NCI-H748 (cell line): Measurements from ENCODE around the gene MLXIPL.
A peak's percentile ranks its signal among the peaks of the same experiment; 100 is the strongest.
"Not testable (repeated sequence)": the region's sequence is repeated elsewhere in the genome, so short reads cannot be mapped to it uniquely, and the experiment has no call there.

Experiments used
- DNase-seq: peaks from one replicate; lab custom pipeline; 2025; ENCODE audit not compliant: unreplicated experiment; lab: John Stamatoyannopoulos, UW

The MLXIPL gene, protein sequence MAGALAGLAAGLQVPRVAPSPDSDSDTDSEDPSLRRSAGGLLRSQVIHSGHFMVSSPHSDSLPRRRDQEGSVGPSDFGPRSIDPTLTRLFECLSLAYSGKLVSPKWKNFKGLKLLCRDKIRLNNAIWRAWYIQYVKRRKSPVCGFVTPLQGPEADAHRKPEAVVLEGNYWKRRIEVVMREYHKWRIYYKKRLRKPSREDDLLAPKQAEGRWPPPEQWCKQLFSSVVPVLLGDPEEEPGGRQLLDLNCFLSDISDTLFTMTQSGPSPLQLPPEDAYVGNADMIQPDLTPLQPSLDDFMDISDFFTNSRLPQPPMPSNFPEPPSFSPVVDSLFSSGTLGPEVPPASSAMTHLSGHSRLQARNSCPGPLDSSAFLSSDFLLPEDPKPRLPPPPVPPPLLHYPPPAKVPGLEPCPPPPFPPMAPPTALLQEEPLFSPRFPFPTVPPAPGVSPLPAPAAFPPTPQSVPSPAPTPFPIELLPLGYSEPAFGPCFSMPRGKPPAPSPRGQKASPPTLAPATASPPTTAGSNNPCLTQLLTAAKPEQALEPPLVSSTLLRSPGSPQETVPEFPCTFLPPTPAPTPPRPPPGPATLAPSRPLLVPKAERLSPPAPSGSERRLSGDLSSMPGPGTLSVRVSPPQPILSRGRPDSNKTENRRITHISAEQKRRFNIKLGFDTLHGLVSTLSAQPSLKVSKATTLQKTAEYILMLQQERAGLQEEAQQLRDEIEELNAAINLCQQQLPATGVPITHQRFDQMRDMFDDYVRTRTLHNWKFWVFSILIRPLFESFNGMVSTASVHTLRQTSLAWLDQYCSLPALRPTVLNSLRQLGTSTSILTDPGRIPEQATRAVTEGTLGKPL

DNA sequence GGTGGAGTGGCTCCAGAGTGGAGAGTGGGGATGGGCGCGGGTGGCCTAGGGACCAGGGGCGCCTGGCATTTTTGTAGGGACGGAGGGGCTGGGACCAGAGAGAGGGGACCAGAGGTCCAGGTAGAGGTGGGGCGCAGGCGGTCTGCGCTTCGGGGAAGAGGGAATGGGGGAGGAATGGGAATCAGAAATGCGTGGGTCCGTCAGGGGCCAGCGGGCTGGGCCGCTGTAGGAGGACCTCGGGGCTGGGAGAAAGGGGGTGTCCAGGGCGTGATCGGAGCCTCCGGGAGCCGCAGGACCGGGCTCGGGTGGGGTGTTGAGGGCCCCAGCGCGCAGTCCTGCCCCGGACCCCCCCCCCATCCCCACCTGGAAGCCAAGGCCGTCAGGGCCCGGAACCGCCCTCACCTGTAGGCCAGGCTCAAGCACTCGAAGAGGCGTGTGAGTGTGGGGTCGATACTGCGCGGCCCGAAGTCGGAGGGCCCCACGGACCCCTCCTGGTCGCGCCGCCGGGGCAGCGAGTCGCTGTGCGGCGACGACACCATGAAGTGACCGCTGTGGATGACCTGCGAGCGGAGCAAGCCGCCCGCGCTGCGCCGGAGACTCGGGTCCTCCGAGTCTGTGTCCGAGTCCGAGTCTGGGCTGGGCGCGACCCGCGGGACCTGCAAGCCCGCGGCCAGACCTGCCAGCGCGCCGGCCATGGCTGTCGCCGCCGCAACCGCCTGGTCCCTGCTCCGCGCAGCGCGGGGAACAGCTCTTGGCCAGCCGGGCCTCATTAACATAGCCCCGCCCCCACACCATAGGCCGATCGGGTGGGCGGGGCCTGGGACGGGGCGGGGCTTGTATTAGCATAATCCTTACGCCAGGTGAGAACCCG is at the start of gene MLXIPL:
Gene MLXIPL (minus strand): TSS at position 725 of the 871 bp plus-strand sequence. CDS start 30 bp downstream, at position 695.
- DNase-seq, result peak; percentile 91

DNA sequence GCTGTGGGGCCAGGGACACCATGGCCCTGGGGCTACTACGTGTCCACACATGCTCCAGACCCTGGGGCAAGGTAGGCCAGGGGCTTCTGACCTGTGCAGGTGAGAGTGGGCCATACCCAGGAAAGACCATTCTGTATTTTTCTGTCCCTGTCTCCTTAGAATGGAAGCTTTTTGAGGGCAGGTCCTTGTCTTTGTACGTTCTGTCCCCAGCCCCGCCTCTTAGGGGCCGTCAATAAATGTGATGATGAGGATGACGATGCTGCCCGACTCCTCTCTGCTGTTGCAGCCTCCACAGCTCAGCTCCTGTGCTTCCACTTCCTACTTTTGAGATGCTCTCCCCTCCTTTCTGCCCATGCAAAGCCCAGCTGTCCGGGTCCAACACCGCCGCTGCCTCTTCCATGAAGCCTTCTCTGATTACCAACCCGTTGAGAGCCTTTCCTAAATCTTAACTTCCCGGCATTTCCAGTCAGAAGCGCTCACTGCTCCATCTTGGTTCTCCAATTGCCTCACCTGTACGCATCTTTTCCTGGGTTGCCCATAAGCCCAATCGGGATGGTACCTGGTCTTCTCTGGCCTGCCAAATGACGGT is 47.6 kb upstream of the MLXIPL start:
- no peak for DNase-seq

DNA sequence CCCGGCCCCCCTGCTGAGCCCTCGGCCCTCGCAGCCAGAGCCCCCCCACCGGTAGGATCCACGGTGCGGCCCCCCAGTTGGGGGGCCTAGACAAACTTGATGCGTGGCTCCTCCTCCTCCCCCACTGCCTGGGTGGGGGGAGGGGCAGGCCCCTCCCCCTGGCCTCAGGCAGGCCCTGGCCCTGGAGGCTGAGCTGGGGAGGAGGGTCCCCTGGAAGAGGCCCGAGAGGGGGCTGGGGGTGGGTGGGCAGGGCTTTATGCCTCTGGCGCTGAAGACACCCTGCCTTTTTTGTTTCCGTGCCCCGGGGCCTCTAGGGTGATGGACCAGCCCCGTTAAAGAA is 47.0 kb upstream of the MLXIPL start:
- no peak for DNase-seq

DNA sequence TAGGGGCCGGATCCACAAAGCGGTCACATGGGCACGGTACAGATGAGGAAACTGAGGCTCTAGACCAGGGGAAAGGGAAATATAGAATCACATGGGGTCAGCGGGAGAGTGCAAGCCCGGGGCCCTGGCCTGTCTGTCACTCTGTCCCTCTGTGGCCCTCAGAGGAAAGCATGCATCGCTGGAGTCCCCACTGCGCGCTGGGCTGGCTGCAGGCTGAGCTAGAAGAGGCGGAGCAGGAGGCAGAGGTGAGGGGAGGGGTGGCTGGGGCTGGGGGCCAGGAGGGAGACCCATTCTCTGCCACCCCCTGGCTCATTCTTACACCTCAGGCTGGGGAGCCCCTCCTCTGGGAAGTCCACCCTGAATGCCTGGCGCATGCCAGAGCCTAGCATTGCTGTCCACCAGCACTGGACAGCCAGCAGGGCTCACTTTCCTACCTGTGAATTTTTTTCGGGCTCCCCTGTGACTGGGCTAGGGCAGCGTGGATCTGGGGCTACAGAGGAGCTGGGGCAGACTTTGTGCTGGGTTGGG is 45.6 kb upstream of the MLXIPL start:
- no peak for DNase-seq

DNA sequence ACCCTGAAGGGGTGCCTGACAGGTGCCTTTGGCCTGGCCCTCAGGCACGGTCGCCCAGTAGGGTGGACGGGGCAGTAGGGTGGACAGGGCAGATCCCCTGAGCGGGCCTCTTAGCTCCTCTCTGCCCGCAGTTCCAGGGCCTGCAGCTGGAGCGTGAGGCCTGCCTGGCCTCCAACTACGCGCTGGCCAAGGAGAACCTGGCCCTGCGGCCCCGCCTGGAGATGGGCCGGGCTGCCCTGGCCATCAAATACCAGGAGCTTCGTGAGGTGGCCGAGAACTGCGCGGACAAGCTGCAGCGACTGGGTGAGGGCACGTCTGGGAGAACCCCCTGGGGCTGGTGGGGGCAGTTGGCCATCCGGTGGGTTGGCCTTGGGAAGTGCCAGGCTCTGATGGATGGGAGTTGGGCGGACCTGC is 45.0 kb upstream of the MLXIPL start:
- no peak for DNase-seq

DNA sequence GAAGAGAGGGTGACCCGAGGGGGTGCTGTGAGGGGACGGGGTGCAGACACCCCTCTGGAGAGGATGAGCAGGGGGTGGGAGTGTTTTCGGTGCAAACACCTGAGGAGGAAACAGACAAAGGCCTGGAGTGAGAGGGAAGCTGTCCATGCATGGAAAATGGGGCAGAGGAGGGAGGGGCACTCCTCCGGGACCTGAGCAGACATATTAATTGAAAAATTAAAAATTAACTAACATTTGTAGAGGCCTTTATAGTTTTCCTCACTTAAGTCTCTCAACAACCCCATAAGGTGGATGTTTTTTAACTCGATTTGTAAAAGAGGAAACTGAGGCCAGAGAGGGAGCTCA is 44.5 kb upstream of the MLXIPL start:
- DNase-seq, result no peak

DNA sequence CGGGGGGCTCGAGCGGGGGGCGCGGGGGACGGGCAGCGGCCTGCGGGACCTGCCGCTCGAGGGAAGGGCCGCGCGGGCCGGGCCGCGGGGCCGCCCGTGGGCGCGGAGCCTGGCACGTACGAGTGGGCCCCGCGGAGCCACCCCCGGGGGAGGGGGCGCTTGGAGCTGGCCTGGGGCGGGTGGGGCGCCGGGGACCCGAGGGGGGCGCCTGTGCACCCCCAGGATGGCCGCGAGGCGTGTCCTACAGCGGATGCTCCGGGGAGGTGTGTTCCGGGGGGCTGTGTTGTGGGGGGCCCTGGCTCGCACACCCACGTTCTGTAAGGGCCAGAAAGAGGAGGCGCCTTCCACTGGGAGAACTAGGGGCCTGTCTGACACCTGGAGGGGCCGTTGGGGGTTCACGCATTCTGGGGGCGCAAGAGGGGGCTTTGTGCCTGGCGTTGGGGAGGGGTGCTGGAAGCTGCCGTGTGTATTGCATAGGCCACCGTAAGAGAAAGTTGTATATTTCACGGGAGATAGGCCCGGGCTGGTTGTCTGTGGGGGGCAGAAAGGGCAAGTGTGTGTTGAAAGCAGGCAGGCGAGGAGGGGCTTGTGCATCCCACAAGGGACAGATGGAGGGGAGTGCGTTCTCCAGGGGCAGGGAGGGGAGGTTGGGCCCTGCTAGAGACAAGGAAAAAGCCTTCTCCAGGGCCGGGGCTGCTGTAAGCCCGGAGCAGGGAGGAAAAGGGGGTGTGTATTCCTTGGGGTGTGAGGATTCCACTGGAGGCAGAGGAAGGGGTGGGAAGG is 44.0 kb upstream of the MLXIPL start:
- DNase-seq, result peak; percentile 48

DNA sequence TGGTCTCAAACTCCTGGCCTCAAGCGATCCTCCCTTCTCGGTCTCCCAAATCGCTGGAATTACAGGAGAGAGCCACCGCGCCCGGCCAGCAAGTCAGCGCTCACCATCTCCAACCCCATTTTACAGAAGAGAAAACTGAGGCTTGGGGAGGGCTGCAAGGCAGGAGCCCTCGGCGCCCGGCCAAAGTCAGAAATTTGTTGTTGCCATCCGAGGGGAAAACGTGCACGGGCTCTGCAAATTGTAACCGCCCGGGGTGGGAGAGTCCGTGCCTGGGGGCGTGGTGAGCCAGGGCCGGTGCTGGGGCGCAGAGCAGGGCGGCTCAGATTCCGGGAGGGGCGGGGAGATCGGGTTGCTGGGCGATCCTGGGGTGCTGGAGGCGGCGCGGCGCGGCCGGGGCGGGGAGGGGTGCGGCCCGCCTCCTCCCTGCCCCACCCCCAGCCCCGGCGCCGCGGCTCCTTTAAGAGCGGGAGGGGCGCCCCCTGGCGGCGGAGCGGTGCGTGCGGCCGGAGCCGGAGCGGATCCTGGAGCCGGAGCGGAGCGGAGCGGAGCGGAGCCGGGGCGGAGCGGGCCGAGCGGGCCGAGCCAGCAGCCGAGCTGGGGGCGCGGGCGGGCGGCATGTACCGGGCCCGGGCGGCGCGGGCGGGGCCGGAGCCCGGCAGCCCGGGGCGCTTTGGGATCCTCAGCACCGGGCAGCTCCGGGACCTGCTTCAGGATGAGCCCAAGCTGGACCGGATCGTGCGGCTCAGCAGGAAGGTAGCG is 43.2 kb upstream of the MLXIPL start, which contains the start of gene VPS37D:
Gene VPS37D (plus strand): TSS at position 488 of the 759 bp plus-strand sequence. CDS start 128 bp downstream, at position 616.
- DNase-seq, result peak; percentile 87

DNA sequence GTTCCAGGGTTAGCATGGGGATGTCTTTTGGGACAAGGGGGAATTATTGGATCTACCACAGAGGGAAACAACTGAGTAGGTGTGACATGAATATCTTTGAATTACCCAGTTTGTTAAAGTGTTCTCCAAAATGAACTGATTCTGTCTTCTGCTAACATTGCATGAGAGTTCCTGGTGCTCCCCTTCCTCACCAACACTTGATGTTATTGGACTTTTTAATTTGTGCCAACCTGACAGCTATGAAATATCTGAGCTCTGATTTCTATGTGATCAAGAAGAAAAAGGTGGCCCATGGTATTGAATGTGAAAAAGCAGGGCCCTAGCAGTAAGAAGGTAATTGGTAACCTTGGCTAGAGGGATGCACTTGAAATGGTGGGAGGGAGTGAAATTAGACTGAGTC is 38.7 kb upstream of the MLXIPL start:
- no peak for DNase-seq

DNA sequence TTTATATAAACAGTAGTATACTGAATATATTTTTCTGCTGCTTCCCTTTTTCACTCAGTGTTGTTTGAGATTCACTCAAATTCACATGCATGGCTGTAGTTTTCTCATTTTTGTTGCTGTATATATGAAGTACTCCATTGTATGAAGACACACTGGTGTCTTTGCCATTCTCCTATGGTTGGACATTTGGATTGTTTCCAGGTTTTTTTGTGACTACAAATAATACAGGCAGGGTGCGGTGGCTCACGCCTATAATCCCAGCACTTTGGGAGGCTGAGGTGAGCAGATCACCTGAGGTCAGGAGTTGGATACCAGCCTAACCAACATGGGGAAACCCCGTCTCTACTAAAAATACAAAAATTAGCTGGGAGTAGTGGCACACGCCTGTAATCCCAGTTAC is 36.3 kb upstream of the MLXIPL start:
- peak; percentile 7 for DNase-seq

DNA sequence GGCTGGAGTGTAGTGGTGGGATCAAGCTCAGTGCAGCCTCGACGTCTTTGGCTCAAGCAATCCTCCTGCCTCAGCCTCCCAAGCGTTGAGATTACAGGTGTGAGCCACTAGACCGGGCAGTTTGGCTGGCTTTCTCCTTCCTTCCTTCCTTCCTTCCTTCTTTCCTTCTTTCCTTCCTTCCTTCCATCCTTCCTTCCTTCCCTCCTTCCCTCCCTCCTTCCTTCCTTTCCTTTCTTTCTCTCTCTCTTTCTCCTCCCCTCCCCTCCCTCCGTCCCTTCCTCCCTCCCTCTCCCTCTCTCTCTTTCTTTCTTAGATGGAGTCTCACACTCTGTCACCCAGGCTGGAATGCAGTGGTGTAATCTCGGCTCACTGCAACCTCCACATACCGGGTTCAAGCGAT is 35.7 kb upstream of the MLXIPL start:
- DNase-seq, result no peak

DNA sequence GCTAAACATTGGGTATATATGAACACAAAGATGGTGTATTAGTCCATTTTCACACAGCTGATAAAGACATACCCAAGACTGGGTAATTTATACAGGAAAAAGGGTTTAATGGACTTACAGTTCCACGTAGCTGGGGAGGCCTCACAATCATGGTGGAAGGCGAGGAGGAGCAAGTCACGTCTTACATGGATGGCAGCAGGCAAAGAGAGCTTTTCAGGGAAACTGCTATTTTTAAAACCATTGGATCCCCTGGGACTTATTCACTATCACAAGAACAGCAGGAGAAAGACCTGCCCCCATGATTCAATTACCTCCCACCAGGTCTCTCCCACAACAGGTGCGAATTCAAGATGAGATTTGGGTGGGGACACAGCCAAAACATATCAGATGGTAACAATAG is 31.0 kb upstream of the MLXIPL start:
- not testable (repeated sequence) for DNase-seq

DNA sequence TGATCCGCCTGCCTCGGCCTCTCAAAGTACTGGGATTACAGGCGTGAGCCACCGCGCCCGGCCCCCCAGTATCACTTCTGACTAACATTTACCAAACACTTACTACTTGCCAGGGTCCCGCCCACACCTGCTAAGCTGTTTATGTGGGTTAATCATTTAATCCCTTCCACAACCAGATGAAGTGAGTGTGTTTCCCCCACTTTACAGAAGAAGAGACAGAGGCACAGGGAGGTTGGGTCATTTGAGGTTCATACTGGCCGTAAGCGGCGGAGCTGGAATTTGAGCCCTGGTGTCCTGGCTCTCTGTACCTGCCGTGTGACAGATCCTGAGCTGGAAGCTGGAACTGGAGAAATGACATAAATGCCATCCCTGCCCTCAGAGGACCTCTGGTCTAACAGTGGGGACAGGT is 28.2 kb upstream of the MLXIPL start:
- DNase-seq, result no peak

DNA sequence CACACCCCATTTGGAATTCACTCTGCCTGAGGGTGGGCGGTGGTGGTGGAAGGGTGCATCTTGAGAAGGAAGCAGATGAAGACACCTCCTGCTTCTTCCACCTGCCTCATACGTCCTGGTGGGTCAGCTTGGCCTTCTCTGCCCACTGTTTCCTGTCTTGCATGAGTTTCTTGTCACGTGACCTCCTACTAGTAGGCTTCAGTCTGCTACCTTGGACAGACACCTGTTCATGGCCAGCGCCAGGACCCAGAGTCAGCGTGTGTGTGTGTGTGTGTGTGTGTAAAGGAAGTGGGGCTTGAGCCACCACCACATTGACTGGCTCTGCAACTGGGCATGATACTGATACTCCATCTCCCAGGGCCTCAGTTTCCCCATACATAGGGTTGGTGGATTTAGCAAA is 26.2 kb upstream of the MLXIPL start:
- DNase-seq, result no peak

DNA sequence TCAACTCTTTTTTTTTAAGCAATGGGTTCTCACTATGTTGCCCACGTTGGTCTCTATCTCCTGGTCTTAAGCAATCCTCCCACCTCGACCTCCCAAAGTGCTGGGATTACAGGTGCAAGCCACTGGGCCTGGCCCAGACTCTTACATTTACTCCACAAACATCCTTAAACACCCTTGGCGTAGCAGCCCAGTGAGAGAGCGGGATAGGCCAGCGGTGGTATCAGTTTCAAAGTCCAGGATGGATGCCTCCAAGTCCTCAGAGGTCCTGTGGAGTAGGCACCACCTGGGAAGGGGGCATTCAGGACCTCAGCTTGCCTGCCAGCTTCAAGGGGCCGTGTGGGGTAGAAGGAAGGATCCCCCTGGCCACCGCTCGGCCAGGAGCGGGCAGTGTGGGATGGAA is 25.3 kb upstream of the MLXIPL start:
- no peak for DNase-seq

DNA sequence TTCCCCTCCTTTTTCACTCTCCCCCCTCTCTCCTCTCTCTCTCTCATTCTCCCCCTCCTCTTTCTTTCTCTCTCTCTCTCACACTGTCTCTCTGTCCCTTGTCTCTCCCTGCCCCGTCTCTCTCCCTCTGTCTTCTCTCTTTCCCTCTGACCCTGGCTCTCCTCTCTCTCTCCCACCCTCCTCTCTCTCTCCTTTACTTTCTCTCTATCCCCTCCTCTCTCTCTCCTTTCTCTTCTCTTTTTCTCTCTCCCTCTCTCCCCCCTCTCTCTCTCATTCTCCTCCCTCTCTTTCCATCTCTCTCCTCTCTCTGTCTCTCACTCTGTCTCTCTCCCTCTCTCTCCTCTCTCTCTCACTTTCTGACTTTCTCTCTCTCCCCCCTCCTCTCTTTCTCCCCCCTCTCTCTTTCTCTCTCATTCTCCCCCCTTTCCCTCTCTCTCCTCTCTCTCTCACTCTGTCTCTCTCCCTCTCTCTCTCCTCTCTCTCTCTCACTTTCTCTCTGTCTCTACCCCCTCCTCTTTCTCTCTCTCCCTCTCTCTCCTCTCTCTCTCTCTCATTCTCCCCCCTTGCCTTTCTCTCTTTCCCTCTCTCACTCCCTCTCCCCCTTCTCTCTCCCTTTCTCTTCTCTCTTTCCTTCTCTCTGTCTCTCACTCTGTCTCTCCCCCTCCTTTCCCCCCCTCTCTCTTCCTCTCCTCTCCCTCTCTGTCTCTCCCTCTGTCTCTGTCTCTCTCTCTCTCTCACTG is 24.4 kb upstream of the MLXIPL start:
- DNase-seq, result no peak

DNA sequence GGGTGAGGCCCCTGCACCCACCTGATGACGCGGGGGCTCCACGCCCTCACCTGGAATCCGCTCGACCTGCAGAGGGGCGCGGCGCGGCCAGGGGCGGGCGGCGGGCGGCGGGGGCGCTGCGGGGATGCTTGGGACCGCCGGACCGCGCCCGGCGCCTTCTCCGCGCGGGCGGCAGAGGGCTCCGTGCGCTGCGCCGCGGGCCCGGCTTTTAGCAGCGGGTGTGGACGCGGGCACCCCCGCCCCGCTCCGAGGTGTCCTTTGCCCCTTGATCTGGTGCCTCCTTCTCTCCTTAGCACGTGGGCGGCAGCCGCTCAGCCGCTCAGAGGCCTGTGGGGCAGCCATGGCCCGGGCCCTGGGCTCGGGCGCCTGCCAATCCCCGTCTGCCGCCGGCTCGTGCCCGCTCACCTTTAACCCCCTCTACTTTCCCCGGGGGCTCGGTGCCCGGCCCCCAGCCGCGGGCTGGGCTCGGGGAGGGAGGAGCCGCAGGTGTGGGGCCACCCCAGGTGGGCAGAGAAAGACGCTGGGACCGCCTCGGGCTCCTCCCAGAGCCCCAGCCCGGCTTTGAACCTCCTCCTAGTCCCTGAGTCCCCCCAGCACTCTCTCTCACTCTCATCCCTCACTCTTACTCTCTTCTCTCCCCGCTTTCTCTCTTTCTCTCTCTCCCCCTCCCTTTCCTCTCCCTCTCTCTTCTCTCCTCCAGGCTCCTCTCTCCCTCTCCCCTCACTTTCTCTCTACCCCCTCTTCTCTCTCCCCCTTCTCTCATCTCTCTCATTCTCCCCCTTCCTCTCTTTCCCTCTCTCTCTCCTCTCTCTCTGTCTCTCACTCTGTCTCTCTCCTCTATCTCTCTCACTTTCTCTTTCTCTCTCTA is 23.6 kb upstream of the MLXIPL start:
- peak; percentile 68 for DNase-seq
